ENCODE measurements around the gene RHBDL2.
"Not testable (repeated sequence)": the region's sequence is repeated elsewhere in the genome, so short reads cannot be mapped to it uniquely, and the experiment has no call there.

RHBDL2 gene

DNA sequence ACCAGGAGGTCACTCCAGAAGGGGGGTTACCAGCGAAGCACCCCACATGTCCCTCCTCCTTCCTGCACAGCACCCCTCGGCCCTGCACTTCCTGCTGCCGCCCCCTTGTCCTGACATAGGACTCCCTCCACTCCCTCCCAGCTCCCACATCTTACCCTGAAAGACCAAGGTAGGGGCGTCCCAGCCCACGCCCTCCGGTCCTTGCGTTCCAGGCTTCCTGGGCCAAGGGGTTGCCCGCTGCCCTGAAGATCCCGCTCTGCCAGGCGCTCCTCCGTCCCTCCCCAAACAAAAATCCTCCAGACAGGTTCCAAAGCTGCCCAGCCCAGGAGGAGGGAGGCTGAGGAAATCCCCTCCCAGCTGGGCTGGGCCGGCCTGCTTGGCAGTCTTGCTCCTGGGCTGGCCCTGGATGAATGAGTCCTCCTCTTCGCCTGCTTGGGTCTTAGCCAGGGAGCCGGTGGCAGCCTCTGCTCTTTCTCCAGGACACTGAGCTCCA, at the start of gene RHBDL2:
RHBDL2 (minus strand) TSS at position 304 of the 493 bp plus-strand sequence. CDS start 22,618 bp downstream, outside the sequence.
- no peak for DNase-seq (ENCODE audit: insufficient read length, low spot score)
- no peak for FAIRE-seq

DNA sequence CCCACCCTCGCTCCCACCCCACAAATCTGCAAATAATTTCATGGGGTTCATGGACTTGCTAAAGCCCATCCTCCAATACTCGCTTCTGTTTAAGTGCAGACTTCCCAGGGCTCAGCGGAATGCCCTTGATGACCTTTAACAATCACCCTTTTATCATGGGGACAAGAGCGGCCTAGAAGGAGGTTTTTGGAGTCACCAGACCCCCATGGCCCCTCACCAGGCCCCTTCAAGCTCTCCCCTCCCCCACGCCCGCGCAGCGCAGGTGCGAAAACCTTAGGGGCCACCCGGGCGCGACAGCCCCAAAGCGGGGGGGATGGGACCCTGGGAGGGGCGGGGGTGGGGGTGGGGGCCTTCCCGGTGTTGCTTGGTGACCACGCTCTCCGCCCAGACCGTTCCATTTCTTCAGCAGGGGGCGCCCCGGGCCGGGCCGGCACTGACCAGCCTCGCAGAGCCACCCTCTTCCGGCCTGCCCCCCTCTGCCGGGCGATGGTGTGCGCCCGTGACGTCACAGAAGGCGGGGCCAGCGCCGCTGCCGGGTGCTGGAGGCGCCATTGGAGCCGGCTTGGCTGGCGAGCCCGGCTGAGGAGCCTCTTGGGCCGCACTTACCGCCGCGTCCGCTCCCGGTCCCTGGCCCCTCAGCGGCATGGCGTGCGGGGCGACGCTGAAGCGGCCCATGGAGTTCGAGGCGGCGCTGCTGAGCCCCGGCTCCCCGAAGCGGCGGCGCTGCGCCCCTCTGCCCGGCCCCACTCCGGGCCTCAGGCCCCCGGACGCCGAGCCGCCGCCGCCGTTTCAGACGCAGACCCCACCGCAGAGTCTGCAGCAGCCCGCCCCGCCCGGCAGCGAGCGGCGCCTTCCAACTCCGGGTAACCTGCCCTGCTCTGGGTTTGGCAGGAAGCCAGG, 49.4 kb upstream of the RHBDL2 start, which contains the start of gene AKIRIN1:
AKIRIN1 (plus strand) TSS at position 539 of the 900 bp plus-strand sequence; CDS start at position 644, 105 bp downstream.
- FAIRE-seq = no peak

GRCh38 chr1:38990386-38990737, 48.7 kb upstream of the RHBDL2 start:
- DNase-seq (ENCODE audit: insufficient read length, low spot score) = no peak

More for the DNA sequence above, 49.4 kb upstream of the RHBDL2 start, which contains the start of gene AKIRIN1:
- peak; percentile 92 for DNase-seq (ENCODE audit: insufficient read length, low spot score)

GRCh38 chr1:38989979-38990378, 48.3 kb upstream of the RHBDL2 start:
- FAIRE-seq (no peak), DNase-seq (ENCODE audit: insufficient read length, low spot score) (no peak)

More at GRCh38 chr1:38990386-38990737, 48.7 kb upstream of the RHBDL2 start:
- no peak for FAIRE-seq

- not testable (repeated sequence) for DNase-seq (ENCODE audit: insufficient read length, low spot score); FAIRE-seq
Observed at GRCh38 chr1:38979380-38979779, 37.8 kb upstream of the RHBDL2 start.

- not testable (repeated sequence) for DNase-seq (ENCODE audit: insufficient read length, low spot score); FAIRE-seq
Observed at GRCh38 chr1:38978245-38978542, 36.6 kb upstream of the RHBDL2 start.

- not testable (repeated sequence) for FAIRE-seq; DNase-seq (ENCODE audit: insufficient read length, low spot score)
Observed at GRCh38 chr1:38977399-38978244, 36.0 kb upstream of the RHBDL2 start.

DNA sequence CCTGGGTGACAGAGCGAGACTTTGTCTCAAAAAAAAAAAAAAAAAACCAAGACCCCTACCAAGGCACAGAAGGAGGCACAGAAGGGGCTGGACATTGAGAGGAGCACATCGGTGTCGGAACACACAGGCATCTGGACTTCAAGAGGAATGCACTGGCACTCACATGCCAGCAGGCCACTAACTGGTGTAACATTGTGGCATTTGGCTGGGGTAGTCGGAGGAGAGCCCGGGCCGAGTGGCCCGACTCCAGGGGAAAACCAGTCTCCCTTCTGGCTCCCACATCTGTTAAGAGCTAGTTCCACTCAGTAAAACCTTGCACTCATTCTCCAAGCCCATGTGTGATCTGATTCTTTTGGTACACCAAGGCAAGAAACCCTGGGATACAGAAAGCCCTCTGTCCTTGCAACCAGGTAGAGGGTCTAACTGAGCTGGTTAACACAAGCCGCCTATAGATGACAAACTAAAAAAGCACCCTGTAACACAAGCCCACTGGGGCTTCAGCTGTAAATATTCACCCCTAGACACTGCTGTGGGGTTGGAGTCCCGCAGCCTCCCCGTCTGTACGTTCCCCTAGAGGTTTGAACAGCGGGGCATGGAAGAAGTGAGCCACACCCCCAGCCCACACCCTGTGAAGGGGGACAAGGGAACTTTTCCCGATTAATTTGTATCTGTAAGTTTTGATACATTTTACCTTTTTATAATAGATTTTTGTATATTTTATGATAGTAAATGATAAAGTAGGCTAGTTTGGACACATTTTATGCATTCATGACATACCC, 32.2 kb upstream of the RHBDL2 start:
- no peak for DNase-seq (ENCODE audit: insufficient read length, low spot score)
- FAIRE-seq = no peak

DNA sequence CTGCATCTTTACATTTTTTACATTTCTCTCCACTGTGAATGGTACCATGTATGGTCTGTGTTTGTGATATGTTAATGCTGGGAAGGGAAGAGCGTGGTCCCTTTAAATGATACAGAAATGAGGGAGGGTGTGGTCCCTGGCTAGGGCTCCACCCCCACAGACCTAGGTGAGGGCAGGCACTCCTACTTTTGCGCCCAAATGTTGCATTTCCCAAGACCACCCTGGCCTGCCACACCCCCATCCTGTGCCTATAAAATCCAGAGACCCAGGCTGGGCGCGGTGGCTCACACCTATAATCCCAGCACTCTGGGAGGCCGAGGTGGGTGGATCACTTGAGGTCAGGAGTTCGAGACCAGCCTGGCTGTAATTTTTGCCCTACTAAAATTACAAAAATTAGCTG, 31.5 kb upstream of the RHBDL2 start:
- FAIRE-seq; DNase-seq (ENCODE audit: insufficient read length, low spot score): not testable (repeated sequence)

- no peak for DNase-seq (ENCODE audit: insufficient read length, low spot score)
- FAIRE-seq = no peak
Observed at GRCh38 chr1:38964140-38964548, 22.5 kb upstream of the RHBDL2 start.

- no peak for FAIRE-seq
- DNase-seq (ENCODE audit: insufficient read length, low spot score) = no peak
Observed at GRCh38 chr1:38962560-38962959, 20.9 kb upstream of the RHBDL2 start.

DNA sequence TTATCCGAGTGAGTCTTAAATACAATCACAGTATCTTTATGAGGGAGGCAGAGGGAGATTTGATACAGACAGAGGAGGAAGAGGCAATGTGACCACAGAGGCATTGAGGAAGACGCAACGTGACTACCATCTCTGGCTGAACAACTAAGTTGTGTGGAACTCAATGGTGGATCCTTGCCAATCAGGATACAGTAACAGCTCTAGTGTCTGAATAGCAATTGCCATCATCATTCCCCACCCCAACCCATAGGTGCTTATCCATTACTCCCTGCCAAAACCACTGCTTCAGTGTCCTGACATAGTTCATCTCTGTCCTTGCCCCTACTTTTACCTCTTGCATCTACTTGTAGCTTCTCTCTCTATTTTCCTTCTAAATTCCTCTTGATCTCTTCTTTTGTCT, 20.5 kb upstream of the RHBDL2 start:
- FAIRE-seq (no peak), DNase-seq (ENCODE audit: insufficient read length, low spot score) (no peak)

GRCh38 chr1:38958967-38959366, 17.3 kb upstream of the RHBDL2 start:
- DNase-seq (ENCODE audit: insufficient read length, low spot score) = no peak
- FAIRE-seq = no peak

GRCh38 chr1:38953433-38953860, 11.8 kb upstream of the RHBDL2 start:
- DNase-seq (ENCODE audit: insufficient read length, low spot score) = no peak
- FAIRE-seq = no peak

- FAIRE-seq = no peak
Observed at GRCh38 chr1:38950553-38950952, 8.9 kb upstream of the RHBDL2 start.

DNA sequence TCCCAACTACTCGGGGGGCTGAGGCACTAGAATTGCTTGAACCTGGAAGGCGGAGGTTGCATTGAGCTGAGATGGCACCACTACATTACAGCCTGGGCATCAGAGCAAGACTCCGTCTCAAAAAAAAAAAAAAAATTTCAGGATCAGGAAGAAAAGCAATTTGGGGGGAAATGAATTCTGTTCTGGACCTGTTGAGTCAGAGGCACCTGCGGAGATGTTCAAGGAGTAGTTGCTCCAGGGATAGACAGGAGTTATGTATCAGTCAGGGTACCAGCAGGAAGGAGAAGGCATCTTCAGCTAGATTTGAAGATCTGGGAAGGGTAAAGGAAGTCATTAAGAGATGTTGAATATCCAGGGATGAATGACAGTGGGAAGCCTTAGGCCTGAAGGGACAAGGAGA, 2.9 kb upstream of the RHBDL2 start:
- FAIRE-seq = no peak
- no peak for DNase-seq (ENCODE audit: insufficient read length, low spot score)

More at GRCh38 chr1:38950553-38950952, 8.9 kb upstream of the RHBDL2 start:
- DNase-seq (ENCODE audit: insufficient read length, low spot score) = no peak

GRCh38 chr1:38942664-38943428, 1.2 kb upstream of the RHBDL2 start:
- FAIRE-seq (no peak), DNase-seq (ENCODE audit: insufficient read length, low spot score) (no peak)

GRCh38 chr1:38941093-38941492, 537 bp downstream of the RHBDL2 start:
- FAIRE-seq (no peak), DNase-seq (ENCODE audit: insufficient read length, low spot score) (no peak)

DNA sequence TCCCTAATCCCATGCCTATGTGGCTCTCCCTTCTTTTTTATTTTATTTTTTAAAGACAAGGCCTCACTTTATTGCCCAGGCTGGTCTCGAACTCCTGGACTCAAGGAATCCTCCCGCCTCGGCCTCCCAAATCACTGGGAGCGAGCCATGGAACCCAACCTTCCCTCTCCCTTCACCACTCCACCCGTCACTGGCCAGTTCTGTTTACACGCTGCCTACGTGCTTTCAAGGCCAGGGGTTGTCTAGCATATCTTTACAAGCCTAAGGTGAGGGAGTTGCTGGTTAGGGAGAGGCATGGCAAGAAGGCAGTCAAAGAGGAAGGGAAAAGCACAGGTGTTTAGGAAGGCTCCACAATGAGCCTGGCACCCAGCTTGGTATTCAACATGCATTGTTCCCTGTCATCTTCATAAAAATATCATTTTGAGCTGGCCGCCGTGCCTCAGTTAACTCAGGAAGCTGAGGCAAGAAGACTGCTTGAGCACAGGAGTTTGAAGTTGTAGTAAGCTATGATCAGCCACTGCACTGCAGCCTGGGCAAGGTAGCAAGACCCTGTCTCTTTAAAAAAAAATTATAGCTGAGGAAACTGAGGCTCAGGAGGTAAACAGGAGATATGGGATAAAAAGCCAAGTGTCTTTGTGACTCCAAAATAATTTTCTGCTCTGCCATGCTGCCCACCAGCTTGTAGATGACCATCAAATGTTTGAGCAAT, 1.1 kb downstream of the RHBDL2 start:
- DNase-seq (ENCODE audit: insufficient read length, low spot score) (no peak), FAIRE-seq (no peak)
